Measurements from ENCODE around the gene ART1. TPM values are rescaled to one million over a fixed set of nuclear protein-coding genes. Genes with fewer than 3 reads are reported as not detected.
"Not testable (repeated sequence)": the region's sequence is repeated elsewhere in the genome, so short reads cannot be mapped to it uniquely, and the experiment has no call there.

Gene ART1
- total RNA-seq = not detected
- 0 reads per million in 2 donors for total RNA-seq

- ATAC-seq (no peak), DNase-seq (no peak)
- Mint-ChIP-seq H3K36me3 (ENCODE audit: low read depth) (peaks cover 14% of the 10 kb centered on the region), H3K4me1 (peaks cover 20% of the 10 kb centered on the region), H3K4me3 (no peak within 1 kb of the TSS), H3K27me3 (peaks cover 69% of the 10 kb centered on the region), H3K27ac (peak within 1 kb of the TSS; percentile 9)
- no peaks in the 10 kb centered on the region for H3K9me3 ChIP-seq (ENCODE audit: control insufficient read depth, low read length, poor library complexity, severe bottlenecking)
These were observed at the start of gene ART1 for GRCh38 chr11:3644817-3645235. ART1 (plus strand) TSS chr11:3645128; CDS start chr11:3659214, 14,086 bp downstream.

- not testable (repeated sequence) for H3K4me3 Mint-ChIP-seq; DNase-seq; H3K4me1 Mint-ChIP-seq; H3K27ac Mint-ChIP-seq; ATAC-seq; H3K9me3 ChIP-seq (ENCODE audit: control insufficient read depth, low read length, poor library complexity, severe bottlenecking); H3K36me3 Mint-ChIP-seq (ENCODE audit: low read depth)
- peaks cover 29% of the 10 kb centered on the region for H3K27me3 Mint-ChIP-seq
These were observed 47.2 kb upstream of the ART1 start for GRCh38 chr11:3597743-3598142.

- not testable (repeated sequence) for H3K36me3 Mint-ChIP-seq (ENCODE audit: low read depth); H3K4me1 Mint-ChIP-seq; H3K9me3 ChIP-seq (ENCODE audit: control insufficient read depth, low read length, poor library complexity, severe bottlenecking); ATAC-seq; H3K27ac Mint-ChIP-seq; DNase-seq; H3K4me3 Mint-ChIP-seq
- peaks cover 29% of the 10 kb centered on the region for H3K27me3 Mint-ChIP-seq
These were observed 44.7 kb upstream of the ART1 start for GRCh38 chr11:3600201-3600600.

GRCh38 chr11:3604167-3604566 lies 40.8 kb upstream of the ART1 start:
- DNase-seq (no peak), ATAC-seq (no peak)
- Mint-ChIP-seq H3K27ac (no peak overlapping the region), H3K27me3 (peaks cover 8% of the 10 kb centered on the region), H3K4me1 (peaks cover 8% of the 10 kb centered on the region), H3K36me3 (ENCODE audit: low read depth) (peaks cover 2% of the 10 kb centered on the region), H3K4me3 (no peak overlapping the region)
- no peaks in the 10 kb centered on the region for H3K9me3 ChIP-seq (ENCODE audit: control insufficient read depth, low read length, poor library complexity, severe bottlenecking)

- H3K27ac Mint-ChIP-seq = no peak overlapping the region
- no peaks in the 10 kb centered on the region for H3K27me3 Mint-ChIP-seq
- no peaks in the 10 kb centered on the region for H3K36me3 Mint-ChIP-seq (ENCODE audit: low read depth)
- no peak for ATAC-seq
- no peak overlapping the region for H3K4me3 Mint-ChIP-seq
- no peak for DNase-seq
- no peaks in the 10 kb centered on the region for H3K9me3 ChIP-seq (ENCODE audit: control insufficient read depth, low read length, poor library complexity, severe bottlenecking)
- peaks cover 8% of the 10 kb centered on the region for H3K4me1 Mint-ChIP-seq
These were observed 39.7 kb upstream of the ART1 start for GRCh38 chr11:3605283-3605662.

- no peak for ATAC-seq
- no peaks in the 10 kb centered on the region for H3K27me3 Mint-ChIP-seq
- no peaks in the 10 kb centered on the region for H3K9me3 ChIP-seq (ENCODE audit: control insufficient read depth, low read length, poor library complexity, severe bottlenecking)
- no peak overlapping the region for H3K4me3 Mint-ChIP-seq
- H3K4me1 Mint-ChIP-seq = peaks cover 8% of the 10 kb centered on the region
- no peak overlapping the region for H3K27ac Mint-ChIP-seq
- no peaks in the 10 kb centered on the region for H3K36me3 Mint-ChIP-seq (ENCODE audit: low read depth)
- no peak for DNase-seq
These were observed 39.1 kb upstream of the ART1 start for GRCh38 chr11:3605771-3606203.

GRCh38 chr11:3609416-3610265 lies 35.3 kb upstream of the ART1 start:
- peak; percentile 44 for ATAC-seq
- H3K27ac Mint-ChIP-seq = no peak overlapping the region
- H3K9me3 ChIP-seq (ENCODE audit: control insufficient read depth, low read length, poor library complexity, severe bottlenecking) = no peaks in the 10 kb centered on the region
- no peak for DNase-seq
- peaks cover 4% of the 10 kb centered on the region for H3K27me3 Mint-ChIP-seq
- H3K36me3 Mint-ChIP-seq (ENCODE audit: low read depth) = no peaks in the 10 kb centered on the region
- no peak overlapping the region for H3K4me3 Mint-ChIP-seq
- H3K4me1 Mint-ChIP-seq = peaks cover 13% of the 10 kb centered on the region

- H3K9me3 ChIP-seq (ENCODE audit: control insufficient read depth, low read length, poor library complexity, severe bottlenecking) = no peaks in the 10 kb centered on the region
- Mint-ChIP-seq H3K27ac (no peak overlapping the region), H3K36me3 (ENCODE audit: low read depth) (no peaks in the 10 kb centered on the region), H3K4me3 (no peak overlapping the region), H3K4me1 (peaks cover 13% of the 10 kb centered on the region), H3K27me3 (peaks cover 11% of the 10 kb centered on the region)
- DNase-seq = no peak
- ATAC-seq = no peak
These were observed 34.1 kb upstream of the ART1 start for GRCh38 chr11:3610846-3611245.

GRCh38 chr11:3611976-3612678 lies 32.8 kb upstream of the ART1 start:
- no peak overlapping the region for H3K27ac Mint-ChIP-seq

GRCh38 chr11:3613998-3614741 lies 30.8 kb upstream of the ART1 start:
- DNase-seq (no peak), ATAC-seq (peak; percentile 32)
- Mint-ChIP-seq H3K27ac (peak overlapping the region; percentile 88), H3K4me3 (peak overlapping the region; percentile 74), H3K27me3 (peaks cover 11% of the 10 kb centered on the region), H3K4me1 (peaks cover 15% of the 10 kb centered on the region), H3K36me3 (ENCODE audit: low read depth) (no peaks in the 10 kb centered on the region)
- no peaks in the 10 kb centered on the region for H3K9me3 ChIP-seq (ENCODE audit: control insufficient read depth, low read length, poor library complexity, severe bottlenecking)

More at GRCh38 chr11:3611976-3612678, 32.8 kb upstream of the ART1 start:
- H3K27me3 Mint-ChIP-seq = peaks cover 11% of the 10 kb centered on the region
- H3K4me1 Mint-ChIP-seq = peaks cover 15% of the 10 kb centered on the region
- no peak overlapping the region for H3K4me3 Mint-ChIP-seq
- ATAC-seq (no peak), DNase-seq (no peak)
- H3K9me3 ChIP-seq (ENCODE audit: control insufficient read depth, low read length, poor library complexity, severe bottlenecking) = no peaks in the 10 kb centered on the region
- H3K36me3 Mint-ChIP-seq (ENCODE audit: low read depth) = no peaks in the 10 kb centered on the region

GRCh38 chr11:3614742-3615171 lies 30.2 kb upstream of the ART1 start:
- Mint-ChIP-seq H3K27ac (peak overlapping the region; percentile 88), H3K4me3 (peak overlapping the region; percentile 74), H3K4me1 (peaks cover 15% of the 10 kb centered on the region), H3K36me3 (ENCODE audit: low read depth) (no peaks in the 10 kb centered on the region), H3K27me3 (peaks cover 11% of the 10 kb centered on the region)
- ATAC-seq = peak; percentile 98
- DNase-seq = peak in 2 of 3 donors; percentile 26 to 32
- H3K9me3 ChIP-seq (ENCODE audit: control insufficient read depth, low read length, poor library complexity, severe bottlenecking) = no peaks in the 10 kb centered on the region

- H3K9me3 ChIP-seq (ENCODE audit: control insufficient read depth, low read length, poor library complexity, severe bottlenecking) = no peaks in the 10 kb centered on the region
- Mint-ChIP-seq H3K27ac (peak overlapping the region; percentile 88), H3K36me3 (ENCODE audit: low read depth) (no peaks in the 10 kb centered on the region), H3K27me3 (peaks cover 11% of the 10 kb centered on the region), H3K4me3 (no peak overlapping the region), H3K4me1 (peaks cover 17% of the 10 kb centered on the region)
- ATAC-seq (no peak), DNase-seq (no peak)
These were observed 28.9 kb upstream of the ART1 start for GRCh38 chr11:3615998-3616397.
